ENCODE data around the gene RELT. TPM values are rescaled to one million over a fixed set of nuclear protein-coding genes. Genes with fewer than 3 reads are reported as not detected.

RELT gene
- total and polyA plus RNA-seq, 2 of the 13 experiments (the other 11 are each of a cell fraction or from before 2014, with no cell fraction given) = 2.5 to 4.7 TPM

GRCh38 chr11:73404048-73404447, 27.8 kb downstream of the RELT start (continued):
- TF ChIP-seq AKNA (CRISPR knock-in tag; IDR thresholded peaks at IDR 0.05; ENCODE audit: borderline replicate concordance) (no peak), TGIF2 (CRISPR knock-in tag; IDR thresholded peaks at IDR 0.05) (no peak), TIGD3 (CRISPR knock-in tag; IDR thresholded peaks at IDR 0.05; ENCODE audit: borderline replicate concordance) (no peak), RAD51 (IDR thresholded peaks at IDR 0.05; ENCODE audit: borderline replicate concordance) (no peak), LCORL (IDR thresholded peaks at IDR 0.05) (no peak), LCORL (CRISPR knock-in tag; IDR thresholded peaks at IDR 0.05) (0 out of 2 replicates have a peak, but pooled peaks have one; percentile 34), ZUFSP (CRISPR knock-in tag; IDR thresholded peaks at IDR 0.05; ENCODE audit: borderline replicate concordance) (no peak), GPBP1L1 (CRISPR knock-in tag; IDR thresholded peaks at IDR 0.05) (no peak), GATAD2A (CRISPR knock-in tag; IDR thresholded peaks at IDR 0.05) (0 out of 2 replicates have a peak, but pooled peaks have one; percentile 29), KDM6A (CRISPR knock-in tag; IDR thresholded peaks at IDR 0.05; ENCODE audit: low read depth) (no peak), GATAD1 (CRISPR knock-in tag; IDR thresholded peaks at IDR 0.05) (0 out of 2 replicates have a peak, but pooled peaks have one; percentile 40), NR0B2 (CRISPR knock-in tag; IDR thresholded peaks at IDR 0.05) (no peak), CBX5 (CRISPR knock-in tag; IDR thresholded peaks at IDR 0.05; ENCODE audit: borderline replicate concordance) (no peak), MTA1 (CRISPR knock-in tag; IDR thresholded peaks at IDR 0.05; ENCODE audit: borderline replicate concordance) (no peak), LBX2 (CRISPR knock-in tag; IDR thresholded peaks at IDR 0.05; ENCODE audit: borderline replicate concordance) (no peak), ZNF331 (CRISPR knock-in tag; IDR thresholded peaks at IDR 0.05) (0 out of 2 replicates have a peak, but pooled peaks have one; percentile 56), ZNF782 (CRISPR knock-in tag; IDR thresholded peaks at IDR 0.05; ENCODE audit: borderline replicate concordance) (no peak), ZGPAT (CRISPR knock-in tag; IDR thresholded peaks at IDR 0.05) (0 out of 2 replicates have a peak, but pooled peaks have one; percentile 26), XBP1 (CRISPR knock-in tag; IDR thresholded peaks at IDR 0.05) (no peak)
